ENCODE results near the gene AATK.

The AATK gene

DNA sequence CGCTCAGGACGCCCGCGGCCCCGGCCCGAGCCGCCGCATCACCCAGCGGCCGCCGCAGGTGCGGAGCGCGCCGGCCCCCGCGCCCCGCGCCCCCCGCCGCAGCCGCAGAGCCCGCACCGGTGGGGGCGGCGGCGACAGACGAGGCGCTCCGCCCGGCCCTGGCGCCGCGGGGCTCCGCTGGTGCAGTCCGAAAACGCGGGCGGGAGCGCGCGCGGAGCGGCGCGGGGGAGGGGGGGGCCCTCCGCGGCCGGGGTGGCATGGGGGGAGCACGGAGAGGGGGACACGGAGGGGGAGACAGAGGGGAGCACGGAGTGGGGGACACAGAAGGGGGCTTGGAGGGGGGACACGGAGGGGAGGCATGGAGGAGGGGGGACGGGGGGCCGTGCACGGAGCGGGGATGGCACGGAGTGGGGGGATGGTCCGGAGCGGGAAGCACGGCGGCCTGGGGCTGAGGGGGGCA, at the start of gene AATK:
TSS of gene AATK (minus strand) at position 189 of the 460 bp plus-strand sequence. CDS start 229 bp downstream, outside the sequence.
- Histone ChIP-seq H3K27ac (ENCODE audit: low read depth, low read length) (no peak within 1 kb of the TSS), H3K9me2 (replicated peaks; ENCODE audit: control insufficient read depth, low read length) (no peaks in the 10 kb centered on the region), H3K9me3 (ENCODE audit: control insufficient read depth, insufficient read depth, low read length) (no peaks in the 10 kb centered on the region), H4K20me1 (ENCODE audit: control insufficient read depth, insufficient read depth, low read depth, low read length) (no peaks in the 10 kb centered on the region), H3K4me3 (ENCODE audit: low read length) (no peak within 1 kb of the TSS), H3K4me1 (ENCODE audit: control insufficient read depth, low read length) (no peaks in the 10 kb centered on the region), H3F3A (ENCODE audit: control insufficient read depth, insufficient read depth) (no peaks in the 10 kb centered on the region), H3K4me2 (ENCODE audit: low read length) (no peak within 1 kb of the TSS), H3K27me3 (ENCODE audit: control insufficient read depth, low read length) (no peaks in the 10 kb centered on the region), H3K36me3 (ENCODE audit: control insufficient read depth, low read length) (no peaks in the 10 kb centered on the region), H3K79me2 (ENCODE audit: control insufficient read depth, low read length) (no peaks in the 10 kb centered on the region)
- TF ChIP-seq CTCF (IDR thresholded peaks at IDR 0.05; ENCODE audit: low read depth, low read length, poor library complexity, severe bottlenecking) (no peak), EZH2phosphoT487 (IDR thresholded peaks at IDR 0.05; ENCODE audit: borderline replicate concordance, low read length) (no peak)

- Histone ChIP-seq H3K9me2 (replicated peaks; ENCODE audit: control insufficient read depth, low read length) (no peaks in the 10 kb centered on the region), H3K79me2 (ENCODE audit: control insufficient read depth, low read length) (no peaks in the 10 kb centered on the region), H3K4me3 (ENCODE audit: low read length) (no peak overlapping the region), H3K4me1 (ENCODE audit: control insufficient read depth, low read length) (no peaks in the 10 kb centered on the region), H3K36me3 (ENCODE audit: control insufficient read depth, low read length) (no peaks in the 10 kb centered on the region), H3K27me3 (ENCODE audit: control insufficient read depth, low read length) (no peaks in the 10 kb centered on the region), H3K9me3 (ENCODE audit: control insufficient read depth, insufficient read depth, low read length) (no peaks in the 10 kb centered on the region), H4K20me1 (ENCODE audit: control insufficient read depth, insufficient read depth, low read depth, low read length) (no peaks in the 10 kb centered on the region), H3F3A (ENCODE audit: control insufficient read depth, insufficient read depth) (no peaks in the 10 kb centered on the region), H3K27ac (ENCODE audit: low read depth, low read length) (no peak overlapping the region), H3K4me2 (ENCODE audit: low read length) (no peak overlapping the region)
- TF ChIP-seq EZH2phosphoT487 (IDR thresholded peaks at IDR 0.05; ENCODE audit: borderline replicate concordance, low read length) = no peak
- TF ChIP-seq CTCF (IDR thresholded peaks at IDR 0.05; ENCODE audit: low read depth, low read length, poor library complexity, severe bottlenecking) = no peak
Observed at GRCh38 chr17:81213978-81214377, 48.0 kb upstream of the AATK start.

GRCh38 chr17:81212365-81212764, 46.3 kb upstream of the AATK start:
- Histone ChIP-seq H3K4me3 (ENCODE audit: low read length) (no peak overlapping the region), H3K4me2 (ENCODE audit: low read length) (no peak overlapping the region), H3K9me3 (ENCODE audit: control insufficient read depth, insufficient read depth, low read length) (no peaks in the 10 kb centered on the region), H3F3A (ENCODE audit: control insufficient read depth, insufficient read depth) (no peaks in the 10 kb centered on the region), H3K36me3 (ENCODE audit: control insufficient read depth, low read length) (no peaks in the 10 kb centered on the region), H3K79me2 (ENCODE audit: control insufficient read depth, low read length) (no peaks in the 10 kb centered on the region), H3K4me1 (ENCODE audit: control insufficient read depth, low read length) (no peaks in the 10 kb centered on the region; the same call in 1 of the 2 replicates), H3K9me2 (replicated peaks; ENCODE audit: control insufficient read depth, low read length) (no peaks in the 10 kb centered on the region), H3K27me3 (ENCODE audit: control insufficient read depth, low read length) (no peaks in the 10 kb centered on the region), H4K20me1 (ENCODE audit: control insufficient read depth, insufficient read depth, low read depth, low read length) (no peaks in the 10 kb centered on the region), H3K27ac (ENCODE audit: low read depth, low read length) (no peak overlapping the region)
- TF ChIP-seq CTCF (IDR thresholded peaks at IDR 0.05; ENCODE audit: low read depth, low read length, poor library complexity, severe bottlenecking) = no peak
- TF ChIP-seq EZH2phosphoT487 (IDR thresholded peaks at IDR 0.05; ENCODE audit: borderline replicate concordance, low read length) = no peak
